Measurements from ENCODE around the gene CTIF. TPM values are rescaled to one million over a fixed set of nuclear protein-coding genes. Genes with fewer than 3 reads are reported as not detected.

CTIF gene
- polyA plus RNA-seq, 1 donor from 2014 or later = 50.2 TPM

- H3K9me2 ChIP-seq (ENCODE audit: insufficient read depth, low read length) = no peaks in the 10 kb centered on the region
- no peaks in the 10 kb centered on the region for H3K27me3 ChIP-seq (ENCODE audit: insufficient read depth, low read depth, low read length)
- TF ChIP-seq CTCF (IDR thresholded peaks at IDR 0.05; ENCODE audit: poor library complexity, severe bottlenecking) = no peak
- TF ChIP-seq SMC3 (conservative IDR thresholded peaks at IDR 0.05; ENCODE audit: poor library complexity) = no peak
- TF ChIP-seq POLR2AphosphoS5 (IDR thresholded peaks at IDR 0.05) = no peak
- TF ChIP-seq EP300 (conservative IDR thresholded peaks at IDR 0.05; ENCODE audit: poor library complexity, severe bottlenecking) = no peak
- no peak for TF ChIP-seq TAF1 (IDR thresholded peaks at IDR 0.05; ENCODE audit: low read depth)
- TF ChIP-seq REST (IDR thresholded peaks at IDR 0.05; ENCODE audit: borderline replicate concordance) = no peak
- TF ChIP-seq RAD21 (conservative IDR thresholded peaks at IDR 0.05) = no peak
- no peak for TF ChIP-seq EZH2 (IDR thresholded peaks at IDR 0.05; ENCODE audit: borderline replicate concordance, insufficient read depth, low read length, poor library complexity, severe bottlenecking)
- no peak for TF ChIP-seq MXI1 (conservative IDR thresholded peaks at IDR 0.05; ENCODE audit: poor library complexity, severe bottlenecking)
- no peaks in the 10 kb centered on the region for H3F3A ChIP-seq (ENCODE audit: insufficient read depth, low read length, poor library complexity, severe bottlenecking)
- no peaks in the 10 kb centered on the region for H4K20me1 ChIP-seq (ENCODE audit: insufficient read depth)
- peaks cover 27% of the 10 kb centered on the region for H3K79me2 ChIP-seq (replicated peaks; ENCODE audit: insufficient read depth, low read length)
- no peak overlapping the region for H2AFZ ChIP-seq (ENCODE audit: low read depth, low read length)
- H3K4me2 ChIP-seq (ENCODE audit: low read length) = no peak overlapping the region
- H3K27ac ChIP-seq (ENCODE audit: low read length) = no peak overlapping the region
- H3K36me3 ChIP-seq (ENCODE audit: insufficient read depth, low read length) = no peaks in the 10 kb centered on the region
- H3K4me3 ChIP-seq (ENCODE audit: low read length) = no peak overlapping the region
- H3K9ac ChIP-seq (ENCODE audit: low read length) = no peak overlapping the region
- H3K9me3 ChIP-seq (ENCODE audit: low read length) = no peaks in the 10 kb centered on the region
These were observed 27.8 kb downstream of the CTIF start for GRCh38 chr18:48566589-48566988.

GRCh38 chr18:48567388-48567787, 28.6 kb downstream of the CTIF start:
- H3K9ac ChIP-seq (ENCODE audit: low read length) = no peak overlapping the region
- no peaks in the 10 kb centered on the region for H3K9me3 ChIP-seq (ENCODE audit: low read length)
- no peaks in the 10 kb centered on the region for H3K9me2 ChIP-seq (ENCODE audit: insufficient read depth, low read length)
- no peaks in the 10 kb centered on the region for H3K36me3 ChIP-seq (ENCODE audit: insufficient read depth, low read length)
- H2AFZ ChIP-seq (ENCODE audit: low read depth, low read length) = no peak overlapping the region
- H3K4me2 ChIP-seq (ENCODE audit: low read length) = no peak overlapping the region
- no peaks in the 10 kb centered on the region for H4K20me1 ChIP-seq (ENCODE audit: insufficient read depth)
- no peak overlapping the region for H3K4me3 ChIP-seq (ENCODE audit: low read length)
- H3K27me3 ChIP-seq (ENCODE audit: insufficient read depth, low read depth, low read length) = no peaks in the 10 kb centered on the region
- H3F3A ChIP-seq (ENCODE audit: insufficient read depth, low read length, poor library complexity, severe bottlenecking) = no peaks in the 10 kb centered on the region
- H3K79me2 ChIP-seq (replicated peaks; ENCODE audit: insufficient read depth, low read length) = peaks cover 35% of the 10 kb centered on the region
- no peak for TF ChIP-seq MXI1 (conservative IDR thresholded peaks at IDR 0.05; ENCODE audit: poor library complexity, severe bottlenecking)
- no peak for TF ChIP-seq CTCF (IDR thresholded peaks at IDR 0.05; ENCODE audit: poor library complexity, severe bottlenecking)
- TF ChIP-seq POLR2AphosphoS5 (IDR thresholded peaks at IDR 0.05) = no peak
- no peak for TF ChIP-seq TAF1 (IDR thresholded peaks at IDR 0.05; ENCODE audit: low read depth)
- no peak for TF ChIP-seq EZH2 (IDR thresholded peaks at IDR 0.05; ENCODE audit: borderline replicate concordance, insufficient read depth, low read length, poor library complexity, severe bottlenecking)
- no peak for TF ChIP-seq REST (IDR thresholded peaks at IDR 0.05; ENCODE audit: borderline replicate concordance)
- TF ChIP-seq SMC3 (conservative IDR thresholded peaks at IDR 0.05; ENCODE audit: poor library complexity) = no peak
- TF ChIP-seq EP300 (conservative IDR thresholded peaks at IDR 0.05; ENCODE audit: poor library complexity, severe bottlenecking) = no peak
- TF ChIP-seq RAD21 (conservative IDR thresholded peaks at IDR 0.05) = no peak
- H3K27ac ChIP-seq (ENCODE audit: low read length) = no peak overlapping the region

Data from neural cell (in vitro differentiated cells).